Stimulated activated CD8-positive, alpha-beta memory T cell treated with anti-CD3 and anti-CD28 coated beads, Interleukin-12 subunit alpha, Interleukin-12 subunit beta, amount 100 ng/mL, for 1 hour (primary cell): Measurements from ENCODE around the gene SOD3.

ENCODE experiments used
- DNase-seq: peaks from one replicate; pipeline ENCODE4 v3.0.0-alpha.2; 2020; ENCODE audit warnings: low read depth

Gene SOD3

DNA sequence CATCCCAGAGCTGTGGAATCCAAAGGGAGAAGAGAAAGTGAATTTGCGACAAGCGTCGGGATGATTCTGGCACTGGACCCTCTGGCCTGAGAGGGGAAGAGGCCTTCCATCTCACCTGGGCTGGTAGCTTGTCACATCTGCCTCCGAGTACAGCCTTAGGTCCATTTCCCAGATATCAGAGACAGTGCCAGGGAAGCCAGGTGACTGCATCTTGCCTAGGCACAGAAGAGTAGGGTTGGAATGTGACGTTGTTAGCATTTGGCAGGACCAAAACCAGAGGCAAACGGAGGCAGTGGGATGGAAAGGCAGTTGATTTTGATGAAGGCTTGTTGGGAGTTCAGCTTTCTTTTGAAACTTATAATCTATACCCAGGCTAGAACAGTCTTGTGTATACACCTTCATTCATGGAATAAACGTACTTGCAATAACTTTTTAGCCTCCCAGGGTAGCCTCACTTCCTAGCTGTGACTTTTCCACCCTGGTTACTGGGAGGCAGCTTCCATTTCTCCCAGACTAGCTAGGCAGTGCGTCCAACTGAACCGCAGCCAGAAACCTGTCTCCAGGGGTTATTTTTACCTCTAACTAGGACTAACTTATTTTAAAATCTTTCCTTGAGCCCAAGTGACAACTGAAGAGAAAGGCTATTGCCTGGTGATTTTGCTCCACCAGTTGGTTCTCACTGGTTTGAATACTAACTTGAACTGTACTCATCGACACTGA, 5.9 kb downstream of the SOD3 start:
- no peak for DNase-seq

DNA sequence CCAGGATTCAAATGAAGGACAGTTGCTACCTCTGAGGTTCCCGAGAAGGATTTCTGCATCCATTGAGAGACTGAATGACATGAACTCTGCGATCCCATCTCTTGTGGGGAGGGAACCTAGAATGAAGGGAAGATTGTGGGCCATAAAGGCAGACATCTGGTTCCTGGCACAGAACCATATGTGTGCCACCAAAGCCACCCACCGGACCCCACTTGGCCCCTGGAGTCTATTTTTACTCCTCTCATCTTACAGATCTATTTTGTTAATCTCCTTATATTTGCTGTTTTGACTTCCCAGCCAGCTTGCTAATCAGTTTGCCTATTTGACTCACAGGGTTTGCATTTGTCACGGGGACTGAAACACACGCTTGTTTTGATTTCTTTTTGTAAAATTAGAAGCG, 7.3 kb downstream of the SOD3 start:
- no peak for DNase-seq

DNA sequence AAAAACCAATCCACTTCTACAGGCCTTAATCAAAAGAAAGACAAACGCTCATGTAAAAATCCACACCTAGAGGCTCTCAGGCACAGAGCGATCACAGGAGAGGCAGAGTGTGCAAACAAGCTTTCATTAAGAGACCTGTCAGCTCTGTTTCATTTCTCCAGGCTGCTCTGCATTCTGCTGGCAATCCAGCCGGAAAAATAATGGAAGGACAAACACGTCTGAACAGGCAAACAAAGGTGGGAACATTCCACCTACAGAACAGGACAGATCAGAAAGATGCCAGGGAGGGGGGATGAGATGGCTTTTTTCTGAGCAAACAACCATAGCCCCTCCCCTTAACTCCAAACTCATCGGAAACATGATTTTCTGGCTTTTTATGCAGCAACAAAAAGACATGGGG, 9.7 kb downstream of the SOD3 start:
- no peak for DNase-seq

DNA sequence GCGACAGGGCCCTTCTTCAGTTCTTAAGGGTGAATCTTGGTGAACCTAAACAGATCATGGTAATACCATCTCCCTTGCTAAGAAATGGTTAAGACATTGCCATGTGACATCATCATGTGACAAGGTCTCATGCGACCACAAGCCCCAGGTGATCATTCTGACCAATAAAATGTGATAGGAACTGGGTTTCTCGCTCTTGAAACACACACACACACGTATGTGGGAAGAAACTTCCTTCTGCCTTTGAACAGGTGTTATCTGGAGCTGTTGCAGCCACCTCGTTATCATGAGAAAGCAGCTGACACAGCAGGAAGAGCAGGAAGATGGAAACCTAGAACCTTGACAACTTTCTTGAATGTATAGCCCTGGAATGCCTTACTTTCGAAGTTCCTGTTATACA, 10.2 kb downstream of the SOD3 start:
- DNase-seq, result no peak

DNA sequence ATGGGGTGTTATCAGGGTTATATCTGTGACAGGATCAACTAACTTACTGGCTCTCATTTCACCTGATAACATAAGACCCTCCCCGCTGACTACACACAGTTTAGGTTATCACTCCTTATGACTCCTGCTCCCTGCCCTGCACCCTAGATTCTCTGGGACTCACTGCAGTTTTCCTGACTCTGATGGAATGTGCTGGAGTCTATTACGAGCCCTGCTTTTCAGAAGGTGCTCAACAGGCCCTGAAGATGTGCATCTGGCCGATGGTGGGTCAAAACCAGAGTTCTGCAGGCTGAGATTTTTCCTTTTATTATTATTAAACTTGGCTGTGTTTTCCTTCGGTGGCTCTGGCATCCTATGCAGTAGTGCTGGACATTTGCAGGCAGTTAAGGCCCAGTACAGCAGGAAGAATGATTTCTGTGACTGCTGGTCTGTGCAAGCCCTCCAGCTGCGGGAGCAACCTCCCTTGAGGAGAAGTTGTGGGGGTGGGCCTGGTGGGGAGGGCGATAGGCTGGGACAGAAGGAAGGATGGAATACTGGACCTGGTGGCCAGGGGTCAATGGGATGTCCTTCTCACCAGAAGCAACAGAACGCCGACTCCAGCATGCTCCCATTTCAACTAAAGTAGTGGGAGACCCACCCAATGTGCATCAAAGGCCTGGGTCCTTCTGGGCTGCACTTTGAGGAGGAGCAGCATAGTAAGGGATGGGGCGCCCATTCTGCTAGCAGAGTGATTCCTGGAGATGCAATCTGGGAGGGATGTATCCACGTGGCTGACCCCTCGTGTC, 11.0 kb downstream of the SOD3 start:
- DNase-seq, result no peak

DNA sequence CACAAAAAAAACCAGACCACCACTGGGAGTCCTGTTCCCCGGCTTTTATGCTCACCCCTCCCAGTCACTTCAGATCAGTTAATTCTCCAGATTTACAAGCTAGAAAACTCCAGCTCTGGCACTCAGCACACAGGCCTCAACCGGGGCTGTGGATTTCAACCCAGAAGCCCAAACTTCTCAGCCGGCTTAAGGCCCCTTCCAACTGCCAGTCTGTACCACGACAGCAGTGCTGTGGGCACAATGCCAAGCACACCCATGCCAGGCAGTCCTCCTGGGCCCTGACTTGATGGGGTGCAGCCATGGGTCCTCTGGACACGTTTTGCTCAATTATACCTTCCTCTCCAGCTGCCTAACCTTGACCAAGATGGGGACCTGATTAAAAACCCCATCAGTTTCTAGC, 12.2 kb downstream of the SOD3 start:
- DNase-seq, result no peak

DNA sequence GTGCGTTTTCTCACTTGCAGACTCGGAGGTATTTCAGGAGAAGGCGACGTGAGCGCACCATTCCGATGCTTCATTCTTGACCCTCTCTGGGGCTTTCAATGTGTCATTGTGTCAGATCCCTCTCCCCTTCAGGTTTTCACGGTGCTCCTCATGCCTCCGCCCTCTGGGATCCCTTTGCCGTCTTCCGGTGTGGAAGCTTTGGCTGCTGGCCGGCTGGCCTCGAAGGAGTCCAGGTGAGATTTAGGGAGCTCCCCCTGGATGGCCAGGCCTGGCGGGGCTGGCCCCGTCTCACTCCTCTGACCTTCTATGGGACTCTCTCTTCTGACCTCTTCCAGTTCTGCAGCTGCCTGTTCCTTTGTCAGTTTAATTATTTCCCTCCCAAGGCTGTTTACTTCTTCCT, 12.9 kb downstream of the SOD3 start:
- DNase-seq, result no peak

DNA sequence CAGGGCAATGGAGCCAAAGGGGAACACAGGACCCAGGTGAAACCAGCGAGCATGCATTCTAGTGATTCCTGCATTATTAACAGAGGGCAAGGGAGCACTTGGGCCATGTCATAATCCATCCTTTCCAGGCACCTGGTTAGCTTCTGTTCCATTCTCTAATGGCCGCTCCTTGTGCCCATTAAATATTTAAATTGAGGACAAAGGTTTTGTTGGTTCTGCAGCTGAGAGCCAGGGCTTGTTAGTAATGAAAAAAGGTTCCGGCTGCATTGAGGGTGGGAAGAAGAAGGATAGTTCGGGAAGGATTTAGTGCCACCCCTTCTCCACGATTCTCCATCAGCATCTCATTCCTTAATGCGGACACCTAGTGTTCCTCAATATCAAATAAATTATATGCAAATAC, 13.6 kb downstream of the SOD3 start:
- DNase-seq, result no peak

DNA sequence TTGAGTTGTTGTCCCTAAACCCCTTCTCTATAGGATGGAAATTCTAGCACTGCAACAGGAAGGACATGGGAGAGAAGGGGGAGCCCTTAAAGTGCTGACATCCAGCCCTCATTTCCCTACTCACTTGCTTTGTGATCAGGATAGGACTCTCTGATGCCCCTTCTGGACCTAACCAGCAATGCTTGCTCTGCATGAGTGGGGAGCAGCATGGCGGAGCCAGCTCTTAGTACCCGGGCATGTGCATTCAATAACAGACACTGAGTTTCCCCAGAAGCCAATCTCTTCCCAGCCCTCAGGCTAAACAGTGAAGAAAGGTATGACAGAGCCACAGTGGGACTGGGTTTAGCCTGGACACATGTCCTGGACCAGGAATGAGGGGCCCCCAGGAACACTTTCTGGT, 14.0 kb downstream of the SOD3 start:
- DNase-seq, result no peak

DNA sequence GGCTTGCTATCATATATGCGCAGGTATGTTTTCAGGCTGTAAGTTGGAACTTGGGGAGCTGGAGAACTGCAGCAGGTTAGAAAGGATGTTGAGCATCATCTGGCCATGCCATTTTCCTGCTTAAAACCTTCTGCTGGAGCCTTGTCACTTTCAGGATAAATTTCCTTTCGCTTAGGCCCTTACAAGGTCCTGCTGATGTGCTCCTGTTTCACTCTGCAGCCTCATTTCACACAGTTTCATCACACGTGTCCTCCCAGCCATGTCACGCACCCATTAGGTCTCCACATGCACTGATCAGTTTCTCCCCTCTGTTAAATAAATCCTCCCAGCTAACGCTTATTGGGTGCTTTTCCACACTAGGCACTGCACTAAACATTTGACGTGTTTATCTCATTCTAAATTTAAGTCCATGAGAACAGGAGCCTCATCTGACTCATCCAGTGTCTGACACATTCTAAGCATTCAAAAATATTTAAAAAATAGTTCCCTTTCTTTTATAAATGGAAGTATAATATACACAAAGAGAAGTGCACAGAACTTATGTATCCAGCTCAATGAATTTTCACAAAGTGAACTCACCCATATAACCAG, 14.5 kb downstream of the SOD3 start:
- DNase-seq, result no peak

DNA sequence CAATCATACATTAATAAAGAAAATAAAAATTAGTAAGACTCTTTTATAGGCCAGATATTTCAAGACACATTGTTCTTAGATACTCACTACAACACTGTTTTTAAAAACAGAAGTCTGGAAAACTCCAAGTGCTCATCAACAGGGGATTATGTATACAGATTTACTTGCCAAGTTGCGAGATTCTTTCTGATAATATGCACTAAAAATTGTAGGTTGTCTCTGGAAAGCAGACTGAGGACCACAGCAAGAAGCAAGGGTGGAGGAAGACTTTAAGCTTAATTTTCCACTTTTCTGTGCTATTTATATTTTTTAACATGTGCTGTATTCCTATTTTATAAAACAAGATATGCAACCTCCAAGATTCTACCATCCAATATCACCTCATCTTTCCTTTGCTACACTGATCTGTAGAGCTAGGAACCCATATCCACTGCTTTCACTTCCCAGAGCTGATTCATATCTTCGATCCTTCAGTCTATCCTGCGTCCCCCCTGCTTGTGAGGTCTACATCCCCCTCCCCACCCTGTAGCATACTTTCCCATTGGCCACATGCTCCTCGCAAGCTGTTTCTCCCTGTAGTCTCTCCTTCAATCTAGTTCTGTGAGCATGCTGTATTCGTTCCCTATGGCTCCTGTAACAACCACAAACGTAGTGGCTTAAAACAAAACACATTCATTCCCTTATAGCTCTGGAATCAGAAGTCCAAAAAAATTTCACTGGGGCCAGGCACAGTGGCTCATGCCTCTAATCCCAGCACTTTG, 15.7 kb downstream of the SOD3 start:
- no peak for DNase-seq

DNA sequence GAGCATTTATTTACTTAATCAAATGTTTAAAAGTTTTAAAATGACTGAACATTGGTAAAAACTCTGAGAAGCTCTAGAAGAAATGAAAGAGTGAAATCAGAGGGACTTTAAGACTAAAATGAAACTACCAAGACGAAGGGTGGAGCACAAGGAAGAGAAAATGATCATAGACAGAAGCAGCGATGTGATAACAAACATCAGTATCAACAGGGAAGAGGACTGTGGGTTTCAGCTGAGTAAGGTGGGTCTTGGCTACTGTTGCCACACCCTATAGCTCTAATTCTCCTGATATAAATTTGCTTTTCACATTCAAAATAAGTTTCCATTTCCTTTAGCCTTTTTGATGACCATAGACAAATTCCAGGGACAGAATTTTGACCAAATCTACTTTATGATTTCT, 18.4 kb downstream of the SOD3 start:
- no peak for DNase-seq

DNA sequence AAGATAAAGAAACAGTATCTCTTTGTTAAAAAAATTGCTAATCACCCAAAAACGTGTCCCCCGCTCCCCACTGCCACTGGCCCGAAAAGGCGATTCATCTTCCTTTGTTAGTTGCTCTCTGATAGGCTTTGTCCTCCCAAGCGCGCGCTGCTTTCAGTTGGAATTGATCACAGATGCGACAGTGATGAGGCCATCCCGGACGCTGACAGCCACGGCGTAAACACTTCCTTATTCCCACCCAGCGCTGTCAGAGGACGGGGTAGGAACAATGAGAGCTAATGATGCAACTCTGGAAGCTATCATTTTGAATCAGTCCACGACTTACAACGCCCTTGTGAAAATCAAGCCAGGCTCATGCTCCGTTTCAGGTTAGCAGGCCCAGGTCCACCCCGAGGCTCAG, 21.4 kb downstream of the SOD3 start:
- DNase-seq, result no peak

DNA sequence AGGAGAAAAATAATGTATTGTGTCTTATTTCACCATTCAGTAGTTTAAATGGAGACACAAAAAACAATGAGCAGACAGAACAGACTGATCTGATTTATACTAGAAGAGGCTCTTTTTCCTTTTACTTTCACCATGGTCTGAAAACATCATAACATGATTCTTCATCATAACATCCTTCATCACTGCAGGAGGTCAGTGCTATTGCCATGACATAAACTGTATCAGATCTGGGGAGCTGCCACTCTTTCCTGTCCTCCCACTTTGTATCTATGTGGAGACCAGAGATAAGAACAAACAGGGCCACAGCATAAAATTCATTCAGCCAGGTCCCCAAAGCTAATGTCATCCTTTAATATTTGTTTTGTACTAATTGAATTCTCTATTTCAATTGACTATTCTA, 25.2 kb downstream of the SOD3 start:
- DNase-seq, result no peak

DNA sequence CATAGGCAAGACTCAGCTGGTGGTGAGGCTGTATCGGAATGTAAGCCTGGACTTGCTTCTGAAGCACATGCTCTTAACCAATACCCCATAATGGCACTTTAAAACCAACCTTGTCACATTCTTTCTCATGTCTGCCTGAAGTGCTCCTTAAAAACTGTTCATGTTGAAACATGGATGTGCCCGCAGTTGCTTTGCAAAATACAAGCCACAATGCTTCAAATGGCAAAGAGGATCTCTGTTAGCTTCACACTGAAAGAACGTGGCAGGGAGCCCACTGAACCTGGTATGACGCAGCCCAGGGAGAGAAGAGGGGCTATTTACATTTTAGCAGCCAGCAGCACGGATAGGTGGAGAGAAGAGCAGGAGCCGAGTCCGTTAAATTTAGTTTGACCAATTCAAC, 29.3 kb downstream of the SOD3 start:
- no peak for DNase-seq

DNA sequence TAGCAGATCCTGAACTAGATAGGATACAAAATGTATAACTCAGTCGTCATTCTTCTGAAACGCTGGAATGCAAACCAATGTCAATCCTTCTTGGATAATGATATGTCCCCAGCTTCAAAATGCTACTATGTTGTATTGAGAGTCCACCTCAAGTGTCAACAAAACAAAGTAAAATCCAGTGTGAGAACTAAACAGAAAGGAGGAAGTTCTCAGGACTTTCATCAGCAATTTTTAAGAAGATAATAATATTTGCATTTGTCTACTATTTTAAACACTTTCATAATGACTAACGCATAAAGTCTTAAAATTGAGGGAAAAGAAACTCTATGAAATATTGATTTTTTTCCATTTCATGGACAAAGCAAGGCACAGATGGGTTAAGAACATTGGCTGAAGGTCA, 36.3 kb downstream of the SOD3 start:
- DNase-seq, result no peak

DNA sequence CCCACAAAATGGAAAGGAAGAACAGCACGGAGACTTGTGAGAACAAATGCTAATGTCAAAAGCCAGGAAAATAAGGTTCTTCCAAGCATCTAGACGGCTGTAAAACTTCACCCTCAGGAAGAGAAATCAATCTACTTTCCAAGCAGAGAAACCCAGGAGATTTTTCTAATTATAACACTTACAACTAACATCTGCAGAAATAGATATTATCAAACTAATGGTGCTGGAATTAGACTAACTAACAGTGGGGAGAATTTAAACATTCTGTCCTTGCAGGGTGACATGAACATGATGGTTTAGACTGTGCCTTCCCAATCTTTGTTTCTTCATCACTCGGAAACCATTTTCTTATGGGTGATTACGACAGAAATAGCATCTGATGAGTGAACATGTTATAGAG, 40.3 kb downstream of the SOD3 start:
- DNase-seq, result no peak

DNA sequence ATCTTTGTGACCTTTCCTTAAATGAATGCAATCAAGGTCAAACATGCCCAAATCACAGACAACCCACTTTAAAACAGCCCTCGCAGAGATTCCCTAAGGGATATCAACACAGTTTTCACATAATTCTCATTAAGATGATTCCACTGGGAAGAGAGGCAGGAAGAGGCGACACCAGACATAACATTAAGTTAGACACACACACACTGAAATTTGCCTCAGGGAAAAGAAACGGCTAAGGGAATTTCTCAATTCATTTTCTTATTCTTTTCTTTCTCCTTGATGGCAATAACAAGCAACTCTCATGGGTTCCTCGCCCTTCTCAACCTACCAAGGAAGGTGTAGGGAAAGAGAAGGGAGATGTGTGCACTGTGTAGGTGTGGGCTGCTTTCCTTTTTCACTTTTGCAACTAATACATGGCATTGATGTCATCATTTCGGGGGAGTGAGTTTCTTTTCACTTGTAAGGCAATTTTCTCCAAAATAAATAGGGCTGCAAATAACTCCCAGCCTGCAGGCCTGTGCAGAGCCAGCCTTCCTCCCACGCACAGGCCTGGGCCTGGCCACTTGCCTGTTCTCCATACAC, 41.4 kb downstream of the SOD3 start:
- DNase-seq, result no peak

DNA sequence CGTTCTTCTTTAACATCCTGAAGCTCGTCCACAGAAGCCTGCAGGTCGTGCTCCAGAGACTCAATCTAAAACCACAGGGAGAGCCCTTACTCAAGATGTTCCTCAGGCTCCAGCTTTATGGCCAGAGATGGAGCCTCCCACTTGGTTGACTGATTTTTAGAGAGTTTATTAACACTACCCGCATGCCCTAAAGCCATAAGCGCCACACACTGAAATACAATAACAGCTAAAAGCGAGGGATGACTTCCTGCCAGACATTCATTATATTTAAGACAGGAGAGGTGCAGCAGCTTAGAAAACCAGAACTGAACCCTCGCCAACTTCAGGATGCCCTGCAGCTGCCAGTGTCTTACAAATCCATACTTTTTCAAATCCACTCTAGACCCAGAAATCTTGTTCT, 42.0 kb downstream of the SOD3 start:
- no peak for DNase-seq

DNA sequence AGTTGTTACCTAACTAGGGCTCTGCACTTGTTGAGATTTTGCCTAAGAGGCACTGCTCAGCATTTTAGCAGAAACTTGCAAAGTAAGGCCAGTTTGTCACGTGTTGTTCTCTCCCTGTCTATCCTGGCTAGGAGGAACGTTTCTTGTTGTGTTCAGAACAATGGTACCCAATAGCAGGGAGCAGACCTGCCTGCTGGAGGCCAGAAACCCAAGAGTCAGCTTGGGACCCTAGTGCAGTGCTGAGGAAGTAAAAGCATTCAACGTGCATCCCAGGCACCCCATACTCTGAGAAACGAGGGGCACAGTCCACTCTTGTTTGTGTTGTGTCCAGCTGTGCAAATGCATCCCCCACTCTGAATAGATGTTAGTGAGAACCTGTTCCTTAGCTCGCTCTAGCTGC, 42.4 kb downstream of the SOD3 start:
- DNase-seq, result no peak

DNA sequence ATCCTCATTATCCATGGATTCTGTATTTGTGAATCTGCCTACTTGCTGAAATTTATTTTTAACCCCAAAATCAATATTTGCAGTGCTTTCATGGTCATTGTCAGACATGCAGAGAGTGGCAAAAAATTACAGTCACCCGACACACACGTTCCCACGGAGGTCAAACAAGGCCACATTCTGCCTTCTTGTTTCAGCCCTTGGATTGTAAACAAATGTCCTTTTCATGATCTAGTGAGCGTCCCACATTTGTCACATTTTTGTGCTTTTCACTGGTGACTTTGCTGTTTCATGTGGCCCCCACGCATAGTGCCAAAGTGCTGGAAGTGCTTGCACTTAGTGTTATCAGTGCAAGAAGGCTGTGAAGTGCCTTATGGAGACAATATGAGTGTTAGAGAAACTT, 45.0 kb downstream of the SOD3 start:
- no peak for DNase-seq

DNA sequence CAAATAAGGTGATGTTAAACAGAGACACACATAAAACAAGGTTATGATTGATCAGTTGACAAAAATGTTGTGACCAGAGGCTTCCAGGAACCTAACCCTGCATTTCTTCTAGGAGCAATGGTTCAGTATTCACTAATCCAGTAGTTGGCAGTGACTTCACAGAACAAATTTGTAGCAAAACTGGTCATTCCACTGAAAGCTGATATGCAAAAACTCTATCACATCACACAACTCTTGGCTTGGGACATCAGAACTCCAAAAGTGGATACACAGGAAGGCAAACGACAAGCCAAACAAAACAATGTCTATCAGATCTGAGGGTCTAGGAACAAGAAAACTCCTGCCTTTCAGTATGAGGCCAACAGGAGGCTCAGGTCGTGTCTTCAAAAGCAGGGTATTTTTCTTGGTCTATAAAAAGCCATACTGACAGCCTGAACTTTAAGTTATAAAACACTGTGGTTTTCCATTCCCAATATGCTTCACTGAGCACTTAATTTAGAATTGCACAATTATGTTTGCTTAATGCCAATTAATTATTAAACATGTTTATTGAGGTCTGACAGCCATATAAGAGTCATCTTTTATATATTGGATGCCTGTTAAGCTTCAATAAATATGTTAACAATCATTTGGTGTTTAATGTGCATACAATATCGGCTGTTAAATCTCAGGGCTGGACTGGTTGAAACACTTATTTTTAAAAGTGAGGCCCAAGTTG, 45.6 kb downstream of the SOD3 start:
- no peak for DNase-seq
